Measurements from ENCODE around the gene STX8.

STX8 gene

GRCh38 chr17:9488556-9488955 lies 87.1 kb downstream of the STX8 start:
- TF ChIP-seq SIN3A (IDR thresholded peaks at IDR 0.05; ENCODE audit: borderline replicate concordance, insufficient read depth, low read length): no peak
- TF ChIP-seq FOXP2 (optimal IDR thresholded peaks at IDR 0.05; ENCODE audit: borderline replicate concordance, extremely low read depth, extremely low read length, insufficient read depth): no peak
- TF ChIP-seq REST (IDR thresholded peaks at IDR 0.05; ENCODE audit: insufficient read depth in 1 of 2, low read depth in 2 of 2, low read length in 2 of 2): no peak
- no peak for TF ChIP-seq POLR2AphosphoS5 (IDR thresholded peaks at IDR 0.05; ENCODE audit: low read depth, low read length)
- TF ChIP-seq TAF1 (IDR thresholded peaks at IDR 0.05; ENCODE audit: borderline replicate concordance, insufficient read depth, low read length): no peak

GRCh38 chr17:9487406-9487805 lies 88.2 kb downstream of the STX8 start:
- TF ChIP-seq REST (IDR thresholded peaks at IDR 0.05; ENCODE audit: insufficient read depth in 1 of 2, low read depth in 2 of 2, low read length in 2 of 2): no peak

GRCh38 chr17:9484789-9485188 lies 90.8 kb downstream of the STX8 start:
- TF ChIP-seq FOXP2 (optimal IDR thresholded peaks at IDR 0.05; ENCODE audit: borderline replicate concordance, extremely low read depth, extremely low read length, insufficient read depth) (no peak), TAF1 (IDR thresholded peaks at IDR 0.05; ENCODE audit: borderline replicate concordance, insufficient read depth, low read length) (no peak), POLR2AphosphoS5 (IDR thresholded peaks at IDR 0.05; ENCODE audit: low read depth, low read length) (no peak), REST (IDR thresholded peaks at IDR 0.05; ENCODE audit: insufficient read depth in 1 of 2, low read depth in 2 of 2, low read length in 2 of 2) (no peak), SIN3A (IDR thresholded peaks at IDR 0.05; ENCODE audit: borderline replicate concordance, insufficient read depth, low read length) (no peak)

GRCh38 chr17:9479964-9480363 lies 95.7 kb downstream of the STX8 start:
- no peak for TF ChIP-seq SIN3A (IDR thresholded peaks at IDR 0.05; ENCODE audit: borderline replicate concordance, insufficient read depth, low read length)
- no peak for TF ChIP-seq REST (IDR thresholded peaks at IDR 0.05; ENCODE audit: insufficient read depth in 1 of 2, low read depth in 2 of 2, low read length in 2 of 2)
- no peak for TF ChIP-seq POLR2AphosphoS5 (IDR thresholded peaks at IDR 0.05; ENCODE audit: low read depth, low read length)
- TF ChIP-seq TAF1 (IDR thresholded peaks at IDR 0.05; ENCODE audit: borderline replicate concordance, insufficient read depth, low read length): no peak
- TF ChIP-seq FOXP2 (optimal IDR thresholded peaks at IDR 0.05; ENCODE audit: borderline replicate concordance, extremely low read depth, extremely low read length, insufficient read depth): no peak

- no peak for TF ChIP-seq FOXP2 (optimal IDR thresholded peaks at IDR 0.05; ENCODE audit: borderline replicate concordance, extremely low read depth, extremely low read length, insufficient read depth)
These were observed 96.7 kb downstream of the STX8 start for GRCh38 chr17:9478889-9479288.
